Activated CD4-positive, alpha-beta T cell treated with anti-CD3 and anti-CD28 coated beads for 24 hours (primary cell): ENCODE data around the gene FLT3LG.
A peak's percentile ranks its signal among the peaks of the same experiment; 100 is the strongest.

Experiments
- DNase-seq, 2 donors: peaks; one replicate each; pipeline ENCODE4 v3.0.0-alpha.2; 2020; ENCODE audit warnings: low read depth in 2 of 2

The FLT3LG gene

DNA sequence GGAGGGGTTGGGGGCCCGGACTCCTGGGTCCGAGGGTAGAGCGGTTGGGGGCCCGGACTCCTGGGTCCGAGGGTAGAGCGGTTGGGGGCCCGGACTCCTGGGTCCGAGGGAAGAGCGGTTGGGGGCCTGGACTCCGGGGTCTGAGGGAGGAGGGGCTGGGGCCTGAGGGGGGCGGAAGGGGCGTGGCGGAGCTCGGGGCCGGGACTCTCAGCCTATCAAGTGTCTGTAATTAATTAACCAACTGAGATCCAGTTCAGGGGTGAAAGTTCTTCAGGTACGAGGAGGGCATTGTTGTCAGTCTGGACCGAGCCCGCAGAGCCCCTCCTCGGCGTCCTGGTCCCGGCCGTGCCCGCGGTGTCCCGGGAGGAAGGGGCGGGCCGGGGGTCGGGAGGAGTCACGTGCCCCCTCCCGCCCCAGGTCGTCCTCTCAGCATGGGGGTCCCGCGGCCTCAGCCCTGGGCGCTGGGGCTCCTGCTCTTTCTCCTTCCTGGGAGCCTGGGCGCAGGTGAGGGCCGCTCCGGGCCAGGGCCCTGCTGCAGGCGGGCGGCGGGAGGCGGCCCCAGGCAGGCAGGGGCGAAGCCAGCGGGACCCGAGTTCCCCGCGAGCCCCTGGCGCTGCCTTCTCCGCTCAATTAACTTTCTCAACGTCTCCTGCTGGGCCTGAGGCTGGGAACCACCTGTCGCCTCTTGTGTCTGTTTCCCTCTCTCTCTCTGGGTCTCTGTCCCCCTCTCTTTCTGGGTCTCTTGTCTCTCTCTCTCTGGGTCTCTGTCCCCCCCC lies 39.1 kb downstream of the FLT3LG start:
- no peak for DNase-seq

GRCh38 chr19:49513746-49514118 lies 39.7 kb downstream of the FLT3LG start:
- DNase-seq = no peak

GRCh38 chr19:49514151-49514550 lies 40.1 kb downstream of the FLT3LG start:
- DNase-seq = no peak

- no peak for DNase-seq
Observed at GRCh38 chr19:49515767-49516166, 41.8 kb downstream of the FLT3LG start.

- DNase-seq = no peak
Observed at GRCh38 chr19:49518033-49518432, 44.0 kb downstream of the FLT3LG start.

DNA sequence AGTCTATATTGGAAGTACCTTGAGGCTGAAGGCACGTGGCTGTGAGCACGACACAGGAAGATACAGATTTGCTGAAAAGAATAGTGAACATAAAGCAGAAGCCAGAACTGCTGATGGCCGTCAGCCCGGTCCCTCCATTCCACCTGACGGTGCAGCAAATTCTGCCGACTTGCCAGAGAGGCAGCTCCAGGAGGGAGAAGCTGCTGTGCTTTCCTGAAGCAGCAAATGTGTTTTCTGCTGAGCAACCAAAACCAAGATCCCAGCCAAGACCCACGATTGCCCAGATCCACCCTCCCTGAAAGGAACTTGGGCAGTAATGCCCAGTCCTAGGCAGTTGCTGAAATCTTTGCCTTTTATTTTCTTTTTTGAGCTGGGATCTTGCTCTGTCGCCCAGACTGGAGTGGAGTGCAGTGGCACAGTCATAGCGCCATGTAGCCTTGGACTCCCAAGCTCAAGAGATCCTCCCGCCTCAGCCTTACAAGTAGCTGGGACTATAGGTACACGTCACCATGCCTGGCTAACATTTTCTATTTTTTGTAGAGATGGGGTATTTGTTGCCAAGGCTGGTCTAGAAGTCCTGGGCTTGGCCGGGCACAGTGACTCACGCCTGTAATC lies 46.8 kb downstream of the FLT3LG start:
- no peak for DNase-seq

GRCh38 chr19:49524812-49525455 lies 50.9 kb downstream of the FLT3LG start:
- no peak for DNase-seq

- DNase-seq = no peak
Observed at GRCh38 chr19:49528211-49528771, 54.3 kb downstream of the FLT3LG start.

- no peak for DNase-seq
Observed at GRCh38 chr19:49530708-49531107, 56.7 kb downstream of the FLT3LG start.

- peak; percentile 79 to 80 for DNase-seq
Observed at GRCh38 chr19:49533551-49534488, 59.8 kb downstream of the FLT3LG start.

DNA sequence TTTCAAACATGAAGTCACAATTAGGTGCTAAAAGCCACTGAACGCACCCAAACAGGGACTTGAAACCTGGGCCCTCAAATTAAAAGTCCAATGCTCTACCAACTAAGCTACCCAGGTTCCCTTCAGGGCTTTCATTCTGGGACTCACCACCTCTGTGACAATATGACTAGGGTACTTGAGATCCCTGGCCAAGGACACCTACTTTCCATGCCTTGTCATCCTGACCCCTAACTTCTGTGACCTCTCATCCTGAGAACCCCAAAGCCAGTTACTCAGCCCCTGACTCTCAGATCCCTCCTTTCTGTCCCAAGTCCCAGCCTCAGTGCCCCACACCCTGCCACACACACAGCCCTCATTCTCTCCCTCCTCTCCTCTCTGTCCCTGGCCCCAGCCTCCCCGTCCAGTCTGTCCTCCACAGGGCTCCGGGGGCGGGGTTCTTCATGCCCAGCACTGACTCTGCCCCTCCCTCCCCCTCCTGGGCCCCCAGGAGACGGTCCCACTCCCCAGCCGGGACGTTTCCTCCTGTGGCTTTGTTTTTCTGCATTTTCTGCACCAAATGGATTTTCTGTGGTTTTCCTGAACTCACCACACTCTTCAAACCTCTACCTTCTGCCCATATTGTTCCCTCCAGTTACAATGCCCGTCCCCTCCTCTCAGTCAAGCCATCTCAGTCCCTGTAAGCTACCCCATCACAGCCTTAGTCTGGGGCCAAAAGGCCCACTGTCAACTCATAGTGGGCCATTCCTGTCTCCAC lies 60.8 kb downstream of the FLT3LG start:
- DNase-seq = no peak
